DND-41 (cell line): ENCODE data around the gene CDCP1.

Experiments
- ATAC-seq: fragments of 200-7000 bp; cut with Tn5 transposase; 3 replicates; pipeline ENCODE4 v1.9.1; 2021; ENCODE audit warnings: low read depth; ENCODE audit not compliant: insufficient read depth
- DNase-seq: peaks from one replicate; pipeline ENCODE4 v3.0.0-alpha.2; 2020
- H2AFZ ChIP-seq: 2 replicates; pipeline ENCODE4 v1.6.0; 2012; ENCODE audit warnings: low read depth, low read length
- H3K27ac ChIP-seq: 2 replicates; pipeline ENCODE4 v1.5.1; 2012; ENCODE audit warnings: low read length, inconsistent platforms
- H3K27me3 ChIP-seq: fragments of 200-600 bp; sonication (generic); 2 replicates; pipeline ENCODE4 v1.6.0; 2012; ENCODE audit warnings: low read length, mild to moderate bottlenecking, inconsistent platforms; ENCODE audit not compliant: insufficient read depth, poor library complexity
- H3K36me3 ChIP-seq: 2 replicates; pipeline ENCODE4 v1.5.1; 2012; ENCODE audit warnings: low read length, inconsistent platforms; ENCODE audit not compliant: insufficient read depth
- H3K4me1 ChIP-seq: 2 replicates; pipeline ENCODE4 v1.5.1; 2012; ENCODE audit warnings: mild to moderate bottlenecking, low read length; ENCODE audit not compliant: insufficient read depth
- H3K4me2 ChIP-seq: 2 replicates; pipeline ENCODE4 v1.6.0; 2012; ENCODE audit warnings: mild to moderate bottlenecking, moderate library complexity, low read length, inconsistent platforms; ENCODE audit not compliant: insufficient read depth
- H3K4me3 ChIP-seq, 2 experiments: fragments of 200-600 bp in 1 of 2; shearing (Covaris generic) in 1 of 2; 2 replicates each; pipeline ENCODE4 v1.5.1; 2012 to 2016; ENCODE audit warnings: inconsistent platforms in 2 of 2, low read length in 2 of 2, mild to moderate bottlenecking in 2 of 2, low read depth in 1 of 2, moderate library complexity in 1 of 2
- H3K79me2 ChIP-seq: 2 replicates; pipeline ENCODE4 v1.6.0; 2012; ENCODE audit warnings: low read length, inconsistent platforms; ENCODE audit not compliant: insufficient read depth
- H3K9ac ChIP-seq: 2 replicates; pipeline ENCODE4 v1.6.0; 2012; ENCODE audit warnings: low read depth, mild to moderate bottlenecking, inconsistent platforms, low read length, moderate library complexity
- H3K9me3 ChIP-seq: 2 replicates; pipeline ENCODE4 v1.5.1; 2012; ENCODE audit warnings: low read length, moderate library complexity, mild to moderate bottlenecking, inconsistent platforms; ENCODE audit not compliant: insufficient read depth, severe bottlenecking
- H4K20me1 ChIP-seq: 2 replicates; pipeline ENCODE4 v1.6.0; 2012; ENCODE audit warnings: low read length; ENCODE audit not compliant: insufficient read depth
- CTCF ChIP-seq: IDR thresholded peaks from 2 replicates; pipeline ENCODE4 v1.5.1; 2012; ENCODE audit warnings: borderline replicate concordance, low read length, moderate library complexity, mild to moderate bottlenecking; ENCODE audit not compliant: poor library complexity, severe bottlenecking; ENCODE audit errors: extremely low read depth
- EZH2 ChIP-seq: IDR thresholded peaks from 3 replicates; pipeline ENCODE4 v1.6.1; 2012; ENCODE audit warnings: borderline replicate concordance, low read depth, mild to moderate bottlenecking, moderate library complexity, low read length, inconsistent platforms; ENCODE audit not compliant: severe bottlenecking

The CDCP1 gene

GRCh38 chr3:45116350-45116749 is 29.8 kb downstream of the CDCP1 start:
- Histone ChIP-seq H3K4me1 (no peaks in the 10 kb centered on the region; the same call in 1 of the 2 replicates), H3K27ac (no peak overlapping the region), H3K36me3 (no peaks in the 10 kb centered on the region), H3K79me2 (no peaks in the 10 kb centered on the region), H3K9ac (no peak overlapping the region), H3K27me3 (peaks cover 3% of the 10 kb centered on the region), H4K20me1 (no peaks in the 10 kb centered on the region), H3K4me3 (no peak overlapping the region), H3K4me2 (no peak overlapping the region), H2AFZ (no peak overlapping the region), H3K9me3 (no peaks in the 10 kb centered on the region)
- ATAC-seq = no peak
- TF ChIP-seq CTCF (no peak), EZH2 (no peak)
- no peak for DNase-seq

- no peaks in the 10 kb centered on the region for H3K36me3 ChIP-seq
- H3K4me1 ChIP-seq = peaks cover 21% of the 10 kb centered on the region
- DNase-seq (no peak), ATAC-seq (no peak)
- H3K27ac ChIP-seq = no peak overlapping the region
- no peaks in the 10 kb centered on the region for H3K9me3 ChIP-seq
- no peak for TF ChIP-seq EZH2
- no peak for TF ChIP-seq CTCF
- no peaks in the 10 kb centered on the region for H4K20me1 ChIP-seq
- H3K4me2 ChIP-seq = no peak overlapping the region
- no peak overlapping the region for H2AFZ ChIP-seq
- H3K79me2 ChIP-seq = no peaks in the 10 kb centered on the region
- no peak overlapping the region for H3K4me3 ChIP-seq
- peaks cover 3% of the 10 kb centered on the region for H3K27me3 ChIP-seq
- H3K9ac ChIP-seq = no peak overlapping the region
Observed at GRCh38 chr3:45113625-45114050, 32.5 kb downstream of the CDCP1 start.

- H3K36me3 ChIP-seq = no peaks in the 10 kb centered on the region
- ATAC-seq = no peak
- peaks cover 21% of the 10 kb centered on the region for H3K4me1 ChIP-seq
- TF ChIP-seq EZH2 = no peak
- TF ChIP-seq CTCF = no peak
- no peak overlapping the region for H2AFZ ChIP-seq
- H3K27me3 ChIP-seq = peaks cover 3% of the 10 kb centered on the region
- H3K9ac ChIP-seq = no peak overlapping the region
- no peaks in the 10 kb centered on the region for H3K79me2 ChIP-seq
- no peak overlapping the region for H3K4me2 ChIP-seq
- H3K4me3 ChIP-seq = no peak overlapping the region
- no peak overlapping the region for H3K27ac ChIP-seq
- no peaks in the 10 kb centered on the region for H3K9me3 ChIP-seq
- no peaks in the 10 kb centered on the region for H4K20me1 ChIP-seq
- DNase-seq = no peak
Observed at GRCh38 chr3:45112939-45113338, 33.2 kb downstream of the CDCP1 start.

GRCh38 chr3:45110509-45110833 is 35.7 kb downstream of the CDCP1 start:
- peak overlapping the region; percentile 3 to 58; a peak in 3 of 4 replicates for H3K4me3 ChIP-seq
- peak overlapping the region; percentile 61 for H3K9ac ChIP-seq
- H3K27ac ChIP-seq = peak overlapping the region; percentile 92
- no peaks in the 10 kb centered on the region for H3K27me3 ChIP-seq
- ATAC-seq = peak; percentile 16
- H3K79me2 ChIP-seq = no peaks in the 10 kb centered on the region
- H3K9me3 ChIP-seq = no peaks in the 10 kb centered on the region
- no peak for DNase-seq
- peaks cover 42% of the 10 kb centered on the region for H3K4me1 ChIP-seq
- TF ChIP-seq EZH2 = no peak
- H2AFZ ChIP-seq = peak overlapping the region; percentile 96
- no peaks in the 10 kb centered on the region for H3K36me3 ChIP-seq
- H3K4me2 ChIP-seq = peak overlapping the region; percentile 81
- peaks cover 5% of the 10 kb centered on the region; the same call in 1 of the 2 replicates for H4K20me1 ChIP-seq
